ENCODE data around the gene SFXN3. TPM values are rescaled to one million over a fixed set of nuclear protein-coding genes. Genes with fewer than 3 reads are reported as not detected.
A peak's percentile ranks its signal among the peaks of the same experiment; 100 is the strongest.

The SFXN3 gene
- total RNA-seq, 1 donor from 2014 or later, result 16.1 TPM

GRCh38 chr10:101090597-101090996 lies 59.6 kb downstream of the SFXN3 start:
- Histone ChIP-seq H3K4me3 (ENCODE audit: low read depth, low read length) (no peak overlapping the region), H3K27me3 (ENCODE audit: control insufficient read depth, insufficient read depth, low read length) (peaks cover 5% of the 10 kb centered on the region), H3K36me3 (ENCODE audit: control insufficient read depth, insufficient read depth, low read length) (no peaks in the 10 kb centered on the region)
- DNase-seq (ENCODE audit: low read depth) (no peak), FAIRE-seq (peak; percentile 73)
- TF ChIP-seq, protein P1, sequence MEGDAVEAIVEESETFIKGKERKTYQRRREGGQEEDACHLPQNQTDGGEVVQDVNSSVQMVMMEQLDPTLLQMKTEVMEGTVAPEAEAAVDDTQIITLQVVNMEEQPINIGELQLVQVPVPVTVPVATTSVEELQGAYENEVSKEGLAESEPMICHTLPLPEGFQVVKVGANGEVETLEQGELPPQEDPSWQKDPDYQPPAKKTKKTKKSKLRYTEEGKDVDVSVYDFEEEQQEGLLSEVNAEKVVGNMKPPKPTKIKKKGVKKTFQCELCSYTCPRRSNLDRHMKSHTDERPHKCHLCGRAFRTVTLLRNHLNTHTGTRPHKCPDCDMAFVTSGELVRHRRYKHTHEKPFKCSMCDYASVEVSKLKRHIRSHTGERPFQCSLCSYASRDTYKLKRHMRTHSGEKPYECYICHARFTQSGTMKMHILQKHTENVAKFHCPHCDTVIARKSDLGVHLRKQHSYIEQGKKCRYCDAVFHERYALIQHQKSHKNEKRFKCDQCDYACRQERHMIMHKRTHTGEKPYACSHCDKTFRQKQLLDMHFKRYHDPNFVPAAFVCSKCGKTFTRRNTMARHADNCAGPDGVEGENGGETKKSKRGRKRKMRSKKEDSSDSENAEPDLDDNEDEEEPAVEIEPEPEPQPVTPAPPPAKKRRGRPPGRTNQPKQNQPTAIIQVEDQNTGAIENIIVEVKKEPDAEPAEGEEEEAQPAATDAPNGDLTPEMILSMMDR (IDR thresholded peaks at IDR 0.05; ENCODE audit: insufficient read depth, low read length, severe bottlenecking), result no peak

Other genes with a start within 250 kb of the SFXN3 start
- gene SLF2, start 118.3 kb upstream of the SFXN3 start, total RNA-seq, result 12.1 and 15.1 TPM in 2 replicates
- 0.26 and 0.51 TPM in 2 replicates for gene SEMA4G, start 61.7 kb upstream of the SFXN3 start, total RNA-seq
- 47.7 and 73.5 TPM in 2 replicates for gene MRPL43, start 43.7 kb upstream of the SFXN3 start, total RNA-seq
- 7.9 and 14.7 TPM in 2 replicates for gene TWNK, start 43.7 kb upstream of the SFXN3 start, total RNA-seq
- gene LZTS2, start 31.4 kb upstream of the SFXN3 start, total RNA-seq, result 30.0 and 36.5 TPM in 2 replicates
- gene PDZD7, start 105 bp upstream of the SFXN3 start, total RNA-seq, result 0.13 and 0.26 TPM in 2 replicates
- 1.6 and 4.0 TPM in 2 replicates for gene KAZALD1, start 30.8 kb downstream of the SFXN3 start, total RNA-seq
- gene TLX1, start 100.1 kb downstream of the SFXN3 start, total RNA-seq, result not detected in 2 replicates
- gene LBX1, start 198.2 kb downstream of the SFXN3 start, total RNA-seq, result not detected in 2 replicates

Data from bronchial epithelial cell (primary cell).